Measurements from ENCODE around the gene LIN7B. TPM values are rescaled to one million over a fixed set of nuclear protein-coding genes. Genes with fewer than 3 reads are reported as not detected.

Gene LIN7B
- total and polyA plus RNA-seq, 2 of the 13 experiments (the other 11 are each of a cell fraction or from before 2014, with no cell fraction given): 5.3 to 7.6 TPM

- TF ChIP-seq NFAT5 (CRISPR knock-in tag; IDR thresholded peaks at IDR 0.05) (peak; percentile 99), MIXL1 (CRISPR knock-in tag; IDR thresholded peaks at IDR 0.05) (peak; percentile 94), ZNF207 (IDR thresholded peaks at IDR 0.05; ENCODE audit: borderline replicate concordance) (no peak), CREB1 (IDR thresholded peaks at IDR 0.05) (no peak), CREB1 (CRISPR knock-in tag; IDR thresholded peaks at IDR 0.05) (no peak), RXRB (CRISPR knock-in tag; IDR thresholded peaks at IDR 0.05; ENCODE audit: borderline replicate concordance) (peak; percentile 62; the same call in 1 of the 2 replicates), HNRNPK (IDR thresholded peaks at IDR 0.05; ENCODE audit: low read depth, low read length, poor library complexity, severe bottlenecking) (no peak), ZNF407 (CRISPR knock-in tag; IDR thresholded peaks at IDR 0.05; ENCODE audit: not compliant biosample characterization) (peak; percentile 98), ZNF512 (CRISPR knock-in tag; IDR thresholded peaks at IDR 0.05) (peak; percentile 81; the same call in 1 of the 2 replicates), ZNF260 (CRISPR knock-in tag; IDR thresholded peaks at IDR 0.05; ENCODE audit: borderline replicate concordance, low read depth) (no peak), ZNF570 (CRISPR knock-in tag; IDR thresholded peaks at IDR 0.05; ENCODE audit: borderline replicate concordance) (0 out of 2 replicates have a peak, but pooled peaks have one; percentile 93)
Observed at GRCh38 chr19:49127674-49128544, 13.7 kb downstream of the LIN7B start (continued).

All from HepG2 (cell line).